Measurements from ENCODE around the gene VIL1. TPM values are rescaled to one million over a fixed set of nuclear protein-coding genes. Genes with fewer than 3 reads are reported as not detected.

Gene VIL1
- total RNA-seq, 1 experiment from 2014 or later: not detected

GRCh38 chr2:218378053-218378452 lies 40.9 kb upstream of the VIL1 start:
- CTCF ChIA-PET: interaction anchor here (0.9 kb wide), 1 partner anchor 18 kb away, joined by 3 read pairs; no protein-coding TSS in a partner anchor

GRCh38 chr2:218381916-218382366 lies 37.0 kb upstream of the VIL1 start, which contains the start of gene SLC11A1:
Gene SLC11A1, plus strand, starts transcription at chr2:218382273. Its CDS starts 96 bp downstream, at chr2:218382369.
- H3K4me1 ChIP-seq (ENCODE audit: insufficient read depth, low read length, poor library complexity, severe bottlenecking): no peaks in the 10 kb centered on the region
- intact Hi-C loops (cut with micrococcal nuclease; ENCODE audit: unreplicated experiment): no loop called here
- no peaks in the 10 kb centered on the region for H3K36me3 ChIP-seq (ENCODE audit: insufficient read depth, low read length, poor library complexity, severe bottlenecking)
- DNase-seq (ENCODE audit: low spot score): no peak
- H3K9me3 ChIP-seq (ENCODE audit: low read depth, low read length, poor library complexity, severe bottlenecking): no peaks in the 10 kb centered on the region
- ChIA-PET POLR2A (ENCODE audit: low non-redundant PET) (no interaction called here), CTCF (no interaction called here)
- no peak for TF ChIP-seq CTCF (conservative IDR thresholded peaks at IDR 0.05; ENCODE audit: low read depth, low read length)
- no peak for TF ChIP-seq EZH2 (IDR thresholded peaks at IDR 0.05; ENCODE audit: borderline replicate concordance, low read depth, low read length, poor library complexity, severe bottlenecking)
- H3K4me3 ChIP-seq (ENCODE audit: low read depth, low read length, poor library complexity, severe bottlenecking): no peak within 1 kb of the TSS
- no peak within 1 kb of the TSS for H3K27ac ChIP-seq (ENCODE audit: low read depth, low read length, poor library complexity, severe bottlenecking)
- no TSS peak for BruUV-seq (replicated peaks)
- H3K27me3 ChIP-seq (replicated peaks; ENCODE audit: insufficient read depth, low read depth, low read length, poor library complexity): no peaks in the 10 kb centered on the region

More at GRCh38 chr2:218378053-218378452, 40.9 kb upstream of the VIL1 start:
- Histone ChIP-seq H3K27me3 (replicated peaks; ENCODE audit: insufficient read depth, low read depth, low read length, poor library complexity) (no peaks in the 10 kb centered on the region), H3K36me3 (ENCODE audit: insufficient read depth, low read length, poor library complexity, severe bottlenecking) (no peaks in the 10 kb centered on the region), H3K4me3 (ENCODE audit: low read depth, low read length, poor library complexity, severe bottlenecking) (no peak overlapping the region), H3K9me3 (ENCODE audit: low read depth, low read length, poor library complexity, severe bottlenecking) (no peaks in the 10 kb centered on the region), H3K27ac (ENCODE audit: low read depth, low read length, poor library complexity, severe bottlenecking) (no peak overlapping the region), H3K4me1 (ENCODE audit: insufficient read depth, low read length, poor library complexity, severe bottlenecking) (no peaks in the 10 kb centered on the region)
- BruUV-seq (replicated peaks): no TSS peak
- TF ChIP-seq CTCF (conservative IDR thresholded peaks at IDR 0.05; ENCODE audit: low read depth, low read length) (no peak), EZH2 (IDR thresholded peaks at IDR 0.05; ENCODE audit: borderline replicate concordance, low read depth, low read length, poor library complexity, severe bottlenecking) (no peak)
- no peak for DNase-seq (ENCODE audit: low spot score)
- POLR2A ChIA-PET (ENCODE audit: low non-redundant PET): no interaction called here
- intact Hi-C loops (cut with micrococcal nuclease; ENCODE audit: unreplicated experiment): no loop called here

DNA sequence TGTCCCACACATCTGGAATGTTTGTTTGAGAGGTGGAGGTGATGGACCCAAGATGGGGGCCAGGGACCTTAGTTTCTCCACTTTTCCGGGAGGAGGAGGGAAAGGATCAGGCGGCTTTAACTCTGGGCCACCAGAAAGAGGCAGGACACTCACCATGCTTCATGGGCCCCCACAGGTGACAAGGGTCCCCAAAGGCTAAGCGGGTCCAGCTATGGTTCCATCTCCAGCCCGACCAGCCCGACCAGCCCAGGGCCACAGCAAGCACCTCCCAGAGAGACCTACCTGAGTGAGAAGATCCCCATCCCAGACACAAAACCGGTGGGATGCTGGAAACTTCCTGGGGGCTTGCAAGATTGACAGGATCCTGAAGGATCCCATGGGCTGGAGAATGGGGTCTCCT lies 36.1 kb upstream of the VIL1 start:
- POLR2A ChIA-PET (ENCODE audit: low non-redundant PET): no interaction called here
- CTCF ChIA-PET: no interaction called here
- no peaks in the 10 kb centered on the region for H3K9me3 ChIP-seq (ENCODE audit: low read depth, low read length, poor library complexity, severe bottlenecking)
- no peak overlapping the region for H3K4me3 ChIP-seq (ENCODE audit: low read depth, low read length, poor library complexity, severe bottlenecking)
- no peaks in the 10 kb centered on the region for H3K36me3 ChIP-seq (ENCODE audit: insufficient read depth, low read length, poor library complexity, severe bottlenecking)
- H3K27me3 ChIP-seq (replicated peaks; ENCODE audit: insufficient read depth, low read depth, low read length, poor library complexity): no peaks in the 10 kb centered on the region
- DNase-seq (ENCODE audit: low spot score): no peak
- peaks cover 5% of the 10 kb centered on the region for H3K4me1 ChIP-seq (ENCODE audit: insufficient read depth, low read length, poor library complexity, severe bottlenecking)
- BruUV-seq (replicated peaks): no TSS peak
- H3K27ac ChIP-seq (ENCODE audit: low read depth, low read length, poor library complexity, severe bottlenecking): no peak overlapping the region
- intact Hi-C loops (cut with micrococcal nuclease; ENCODE audit: unreplicated experiment): no loop called here
- TF ChIP-seq EZH2 (IDR thresholded peaks at IDR 0.05; ENCODE audit: borderline replicate concordance, low read depth, low read length, poor library complexity, severe bottlenecking): no peak
- no peak for TF ChIP-seq CTCF (conservative IDR thresholded peaks at IDR 0.05; ENCODE audit: low read depth, low read length)
